GM23248 (cell line): Measurements from ENCODE around the gene PLCH2. TPM values are rescaled to one million over a fixed set of nuclear protein-coding genes. Genes with fewer than 3 reads are reported as not detected.

Experiments used
- DNase-seq: peaks from one replicate; pipeline ENCODE4 v3.0.0-alpha.2; 2015
- H2AFZ ChIP-seq: fragments of 200-600 bp; sonication (generic); 2 replicates; pipeline ENCODE4 v1.6.1; 2016; ENCODE audit warnings: antibody characterized with exemption
- H3F3A ChIP-seq: fragments of 200-600 bp; sonication (generic); 2 replicates; pipeline ENCODE4 v1.6.1; 2016; ENCODE audit warnings: mild to moderate bottlenecking, antibody characterized with exemption, mixed run types; ENCODE audit not compliant: insufficient read depth
- H3K27ac ChIP-seq: fragments of 200-600 bp; sonication (generic); 2 replicates; pipeline ENCODE4 v1.5.1; 2016; ENCODE audit warnings: mild to moderate bottlenecking
- H3K27me3 ChIP-seq: fragments of 200-600 bp; sonication (generic); replicated peaks from 2 replicates; pipeline ENCODE4 v1.6.1; 2016; ENCODE audit warnings: mild to moderate bottlenecking; ENCODE audit not compliant: insufficient read depth
- H3K36me3 ChIP-seq: fragments of 200-600 bp; sonication (generic); 2 replicates; pipeline ENCODE4 v1.6.1; 2016; ENCODE audit warnings: low read depth, mild to moderate bottlenecking
- H3K4me1 ChIP-seq: fragments of 200-600 bp; sonication (generic); 2 replicates; pipeline ENCODE4 v1.6.1; 2016; ENCODE audit warnings: mild to moderate bottlenecking; ENCODE audit not compliant: insufficient read depth
- H3K4me2 ChIP-seq: fragments of 200-600 bp; sonication (generic); one replicate; pipeline ENCODE4 v1.6.1; 2016; ENCODE audit warnings: mild to moderate bottlenecking; ENCODE audit not compliant: unreplicated experiment
- H3K4me3 ChIP-seq: fragments of 200-600 bp; sonication (generic); 2 replicates; pipeline ENCODE4 v1.5.1; 2016; ENCODE audit warnings: mild to moderate bottlenecking
- H3K79me2 ChIP-seq: fragments of 200-600 bp; sonication (generic); 2 replicates; pipeline ENCODE4 v1.6.1; 2016; ENCODE audit warnings: mild to moderate bottlenecking; ENCODE audit not compliant: insufficient read depth
- H3K9ac ChIP-seq: fragments of 200-600 bp; sonication (generic); 2 replicates; pipeline ENCODE4 v1.6.1; 2016; ENCODE audit warnings: mild to moderate bottlenecking
- H3K9me2 ChIP-seq: fragments of 200-600 bp; sonication (generic); 2 replicates; pipeline ENCODE4 v1.6.1; 2016; ENCODE audit warnings: mixed run types, mild to moderate bottlenecking, moderate library complexity; ENCODE audit not compliant: insufficient read depth
- H3K9me3 ChIP-seq: fragments of 200-600 bp; sonication (generic); one replicate; pipeline ENCODE4 v1.6.1; 2017; ENCODE audit warnings: low read depth
- H4K20me1 ChIP-seq: fragments of 200-600 bp; sonication (generic); 2 replicates; pipeline ENCODE4 v1.6.0; 2016; ENCODE audit not compliant: insufficient read depth
- EZH2 ChIP-seq: fragments of 200-600 bp; sonication (generic); IDR thresholded peaks from 2 replicates; pipeline ENCODE4 v1.6.1; 2018; ENCODE audit warnings: antibody characterized with exemption, mild to moderate bottlenecking; ENCODE audit not compliant: insufficient read depth, poor library complexity, severe bottlenecking
- EZH2phosphoT487 ChIP-seq: fragments of 200-600 bp; sonication (generic); IDR thresholded peaks from 2 replicates; pipeline ENCODE4 v1.6.1; 2018; ENCODE audit warnings: antibody characterized with exemption, moderate library complexity, mild to moderate bottlenecking, low read depth; ENCODE audit not compliant: insufficient read depth
- WGBS, 2 experiments: methylation state at CpG; one replicate each; pipeline ENCODE4 v1.1.6; 2015 to 2017; ENCODE audit warnings: low lambda C conversion rate in 2 of 2, low coverage in 1 of 2; ENCODE audit errors: missing lambda C conversion rate in 2 of 2; 5-methylcytosine and 5-hydroxymethylcytosine counted together
- in situ Hi-C: fragments of 300-500 bp; cut with MboI; formaldehyde crosslinking; loops from 2 replicates; pipeline ENCODE4 v1.15.0; 2020
- polyA plus RNA-seq: library from polyadenylated mRNA; unstranded; fragments of >200 nt; fragmentation: Nextera tagmentation; extraction: Ambion mirVana; gene quantifications from 2 replicates; pipeline ENCODE4 v1.2.1, GENCODE V29; 2016
- total RNA-seq: library from RNA; depleted of rRNA; stranded (reverse); fragments of >200 nt; shearing (Covaris generic); gene quantifications from 2 replicates; pipeline ENCODE4 v1.2.3, GENCODE V29; 2014

PLCH2 gene
- total and polyA plus RNA-seq, 2 experiments from 2014 or later: not detected

DNA sequence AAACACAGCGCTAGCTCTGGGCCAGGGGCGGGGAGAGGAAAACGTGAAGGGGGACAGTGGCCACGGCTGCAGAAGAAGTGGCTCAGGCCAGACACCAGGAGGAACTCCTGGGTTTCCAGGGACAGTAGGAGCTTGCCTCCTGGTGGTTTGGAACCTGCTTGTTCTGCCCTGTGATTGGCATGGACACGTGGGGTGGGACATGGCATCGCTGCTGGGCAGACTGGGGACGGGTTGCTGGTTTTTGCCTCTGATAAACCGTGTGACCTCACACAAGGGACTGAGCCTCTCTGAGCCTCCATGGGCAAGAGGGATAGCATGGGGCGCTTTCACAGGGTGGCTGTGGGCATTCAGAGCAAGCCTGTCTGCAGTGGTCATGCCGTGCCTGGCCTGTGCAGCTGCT is 7.5 kb upstream of the PLCH2 start:
- Histone ChIP-seq H3F3A (no peaks in the 10 kb centered on the region), H3K9ac (no peak overlapping the region), H3K9me3 (no peaks in the 10 kb centered on the region), H3K27me3 (peaks cover 37% of the 10 kb centered on the region), H2AFZ (no peak overlapping the region), H3K9me2 (no peaks in the 10 kb centered on the region), H4K20me1 (no peaks in the 10 kb centered on the region), H3K36me3 (no peaks in the 10 kb centered on the region), H3K4me3 (no peak overlapping the region), H3K4me1 (no peaks in the 10 kb centered on the region), H3K79me2 (no peaks in the 10 kb centered on the region), H3K4me2 (no peak overlapping the region), H3K27ac (no peak overlapping the region)
- no peak for DNase-seq
- TF ChIP-seq EZH2 (no peak), EZH2phosphoT487 (no peak)
- in situ Hi-C loops: no loop called here
- 57 to 71% methylated on average over 10 of the region's 10 CpGs for WGBS, 2 experiments

DNA sequence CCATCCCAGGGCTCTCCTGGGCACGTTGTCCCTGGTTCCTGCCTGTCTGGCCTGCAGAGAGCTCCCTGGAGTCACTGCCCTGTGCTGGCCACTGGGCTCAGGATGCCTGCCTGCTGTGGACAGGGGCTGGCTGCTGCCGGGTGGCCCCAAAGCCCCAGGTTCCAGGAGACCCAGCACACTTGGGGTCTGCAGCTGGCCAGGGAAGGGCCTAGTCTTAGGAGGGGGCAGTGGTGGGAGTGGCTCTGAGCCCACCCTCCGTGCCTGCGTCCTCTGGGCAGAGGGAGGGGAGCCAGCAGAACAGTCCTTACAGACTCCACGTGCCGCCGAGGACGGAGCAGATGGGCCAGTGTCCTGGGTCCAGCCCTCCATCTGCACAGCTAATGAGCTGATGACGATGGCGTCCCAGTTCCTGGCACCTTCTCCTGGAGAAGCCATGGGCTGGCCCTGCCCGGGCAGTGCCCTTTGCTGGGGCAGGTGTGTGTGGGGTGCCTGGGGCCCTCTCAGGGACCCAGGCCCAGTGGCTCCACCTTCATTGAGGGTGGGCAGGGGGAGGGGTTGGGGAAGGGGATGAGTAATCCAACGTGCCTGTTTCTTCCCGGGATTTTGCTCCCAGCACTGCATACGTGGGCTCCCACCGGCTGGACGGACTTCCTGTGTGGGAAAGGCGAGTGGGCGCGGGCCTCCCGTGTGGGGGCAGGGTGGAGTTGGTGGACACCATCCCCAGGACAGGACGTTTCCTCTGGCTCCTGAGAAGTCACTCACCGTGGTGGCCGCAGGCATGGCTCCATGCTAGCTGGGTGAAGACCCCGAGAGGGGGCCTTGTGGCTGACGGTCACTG is 6.8 kb upstream of the PLCH2 start:
- no peaks in the 10 kb centered on the region for H3K79me2 ChIP-seq
- H3K9ac ChIP-seq: no peak overlapping the region
- no peak overlapping the region for H3K27ac ChIP-seq
- TF ChIP-seq EZH2: no peak
- no peak for TF ChIP-seq EZH2phosphoT487
- H3K4me3 ChIP-seq: no peak overlapping the region
- no peaks in the 10 kb centered on the region for H3K9me3 ChIP-seq
- no peaks in the 10 kb centered on the region for H4K20me1 ChIP-seq
- in situ Hi-C loops: no loop called here
- no peaks in the 10 kb centered on the region for H3F3A ChIP-seq
- H3K36me3 ChIP-seq: no peaks in the 10 kb centered on the region
- no peak for DNase-seq
- no peak overlapping the region for H2AFZ ChIP-seq
- H3K4me2 ChIP-seq: no peak overlapping the region
- no peaks in the 10 kb centered on the region for H3K9me2 ChIP-seq
- 39 to 42% methylated on average over 19 to 24 of the region's 25 CpGs for WGBS, 2 experiments
- no peaks in the 10 kb centered on the region for H3K4me1 ChIP-seq
- H3K27me3 ChIP-seq: peaks cover 29% of the 10 kb centered on the region

DNA sequence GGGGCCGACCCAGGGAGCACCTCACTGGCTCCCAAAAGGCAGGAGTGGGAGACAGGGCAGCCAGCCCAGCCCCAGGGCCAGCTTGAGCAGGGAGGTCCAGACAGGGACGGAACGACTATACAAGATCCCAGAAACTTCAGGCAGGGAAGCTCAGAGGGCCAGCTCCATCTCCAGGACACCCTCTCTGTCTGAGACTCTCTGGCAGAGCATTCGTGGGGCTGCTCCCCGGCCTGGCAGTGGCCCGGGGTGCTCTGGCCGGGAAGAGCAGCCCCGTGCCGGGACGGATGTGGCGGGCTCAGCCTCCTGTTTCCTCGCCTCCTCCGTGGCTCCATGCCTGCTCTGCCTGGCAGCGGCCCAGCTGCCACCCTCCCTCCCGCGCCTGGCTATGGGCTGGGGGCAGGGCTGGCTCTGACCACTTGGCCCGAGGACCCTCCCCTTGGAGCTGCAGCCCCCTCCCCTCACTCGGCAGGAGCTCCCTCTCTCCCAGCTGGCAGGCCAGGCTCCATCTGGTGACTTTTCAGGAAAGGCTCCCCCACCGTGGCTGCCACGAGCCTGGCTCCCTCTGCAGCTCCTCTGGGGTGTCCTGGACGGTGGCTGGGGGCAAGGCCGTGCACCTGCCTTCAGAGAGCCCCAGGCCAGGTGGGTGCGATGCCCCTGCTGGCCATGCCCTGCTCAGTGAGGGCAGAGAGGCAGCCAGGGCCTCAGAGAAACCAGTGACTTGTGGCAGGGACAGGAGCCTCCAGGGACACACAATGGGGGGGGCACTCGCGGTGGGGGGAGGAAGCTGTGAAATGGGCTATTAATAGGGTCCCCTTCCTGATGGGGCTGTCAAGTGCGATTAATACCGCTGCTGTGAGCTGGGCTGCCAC is 5.6 kb upstream of the PLCH2 start:
- peaks cover 19% of the 10 kb centered on the region; the same call in 1 of the 2 replicates for H3K27me3 ChIP-seq
- H3K4me3 ChIP-seq: no peak overlapping the region
- H3K4me2 ChIP-seq: no peak overlapping the region
- H3K4me1 ChIP-seq: no peaks in the 10 kb centered on the region
- H3K9me3 ChIP-seq: no peaks in the 10 kb centered on the region
- no peak overlapping the region for H3K9ac ChIP-seq
- no peak for DNase-seq
- H3K9me2 ChIP-seq: no peaks in the 10 kb centered on the region
- H3K79me2 ChIP-seq: no peaks in the 10 kb centered on the region
- H3K36me3 ChIP-seq: no peaks in the 10 kb centered on the region
- H3K27ac ChIP-seq: no peak overlapping the region
- in situ Hi-C loops: no loop called here
- no peak overlapping the region for H2AFZ ChIP-seq
- no peaks in the 10 kb centered on the region for H4K20me1 ChIP-seq
- no peaks in the 10 kb centered on the region for H3F3A ChIP-seq
- WGBS, 2 experiments: 8 to 12% methylated on average over 25 to 27 of the region's 27 CpGs
- TF ChIP-seq EZH2 (no peak), EZH2phosphoT487 (no peak)

DNA sequence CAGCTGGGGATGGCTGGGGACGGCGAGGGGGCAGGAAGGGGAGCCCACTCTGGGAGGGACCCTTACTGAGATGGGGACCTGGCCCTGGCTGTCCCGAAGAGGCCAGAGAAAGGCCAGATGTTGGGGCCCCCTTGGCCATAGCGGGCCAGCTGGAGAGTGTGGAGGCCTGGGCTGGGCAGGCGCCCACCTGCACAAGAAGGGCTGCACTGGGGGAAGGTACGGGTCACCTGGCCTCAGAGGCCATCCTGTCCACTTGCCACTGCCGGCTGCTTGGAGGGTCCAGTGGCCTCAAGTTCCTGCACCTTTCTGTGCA is 5.0 kb upstream of the PLCH2 start:
- Histone ChIP-seq H3K4me2 (no peak overlapping the region), H3K79me2 (no peaks in the 10 kb centered on the region), H3K4me3 (no peak overlapping the region), H3K9me3 (no peaks in the 10 kb centered on the region), H3F3A (no peaks in the 10 kb centered on the region), H3K4me1 (no peaks in the 10 kb centered on the region), H3K27ac (no peak overlapping the region), H4K20me1 (no peaks in the 10 kb centered on the region), H3K27me3 (peaks cover 19% of the 10 kb centered on the region; the same call in 1 of the 2 replicates), H3K9ac (no peak overlapping the region), H3K36me3 (no peaks in the 10 kb centered on the region), H2AFZ (no peak overlapping the region), H3K9me2 (no peaks in the 10 kb centered on the region)
- in situ Hi-C loops: no loop called here
- DNase-seq: no peak
- TF ChIP-seq EZH2 (no peak), EZH2phosphoT487 (no peak)
- whole genome bisulfite sequencing, 2 experiments: 64 to 78% methylated on average over 3 to 7 of the region's 7 CpGs
